Heart right ventricle (tissue), 16 donors: Measurements from ENCODE around the gene PPFIA2. TPM values are rescaled to one million over a fixed set of nuclear protein-coding genes. Genes with fewer than 3 reads are reported as not detected.
A peak's percentile ranks its signal among the peaks of the same experiment; 100 is the strongest.

ENCODE experiments used
- ATAC-seq, 8 donors: fragments of 200-7000 bp; cut with Tn5 transposase; one replicate each; pipeline ENCODE4 v1.9.1; 2020; ENCODE audit warnings: mild to moderate bottlenecking in 8 of 8, moderate library complexity in 8 of 8, moderate number of reproducible peaks in 1 of 8
- DNase-seq, 2 donors: peaks; one replicate each; pipeline ENCODE4 v3.0.0-alpha.2; 2020
- H3K27ac ChIP-seq, 10 donors: fragments of 200-600 bp; sonication (generic) in 2 of 10; one replicate each; pipeline versions ENCODE4 v1.5.0 to v1.8.0; 2020 to 2022; ENCODE audit warnings: mild to moderate bottlenecking in 3 of 10
- H3K27me3 ChIP-seq, 7 donors: fragments of 200-600 bp; one replicate each; pipeline ENCODE4 v1.8.0; 2021 to 2022; ENCODE audit warnings: mild to moderate bottlenecking in 2 of 7
- H3K36me3 ChIP-seq, 9 donors: fragments of 200-600 bp; sonication (generic) in 1 of 9; one replicate each; pipeline versions ENCODE4 v1.5.0 to v1.8.0; 2020 to 2022; ENCODE audit warnings: mild to moderate bottlenecking in 2 of 9
- H3K4me1 ChIP-seq, 9 donors: fragments of 200-600 bp; sonication (generic) in 1 of 9; one replicate each; pipeline versions ENCODE4 v1.5.0 to v1.8.0; 2020 to 2022; ENCODE audit warnings: mild to moderate bottlenecking in 4 of 9
- H3K4me3 ChIP-seq, 10 donors: fragments of 200-600 bp; sonication (generic) in 2 of 10; one replicate each; pipeline versions ENCODE4 v1.5.0 to v1.8.0; 2020 to 2022; ENCODE audit warnings: mild to moderate bottlenecking in 7 of 10, moderate library complexity in 2 of 10
- H3K9me3 ChIP-seq, 11 donors: fragments of 200-600 bp in 10 of 11; sonication (generic) in 2 of 11; one replicate each; pipeline versions ENCODE4 v1.5.0 to v1.8.0; 2013 to 2022; ENCODE audit warnings: mild to moderate bottlenecking in 2 of 11, control low read depth in 1 of 11, moderate library complexity in 1 of 11
- CTCF ChIP-seq, 9 donors: fragments of 200-600 bp; sonication (generic) in 2 of 9; IDR thresholded peaks; one replicate each; pipeline versions ENCODE4 v1.5.0 to v1.8.0; 2021 to 2022; ENCODE audit warnings: antibody characterized with exemption in 9 of 9, mild to moderate bottlenecking in 5 of 9, moderate library complexity in 1 of 9
- WGBS, 2 donors: extraction: QIAGEN DNeasy Blood & Tissue Kit; methylation state at CpG; one replicate each; pipeline ENCODE4 v1.1.7; 2013; ENCODE audit warnings: inconsistent platforms in 1 of 2; 5-methylcytosine and 5-hydroxymethylcytosine counted together
- intact Hi-C, 10 donors: fragments of 100-400 bp; cut with DNase I; formaldehyde crosslinking; loops; one replicate each; pipeline versions ENCODE4 v1.11.1 to v1.14.2; 2022
- polyA plus RNA-seq, 2 donors: library from polyadenylated mRNA; stranded (reverse); fragments of 200-250 nt; gene quantifications; one replicate each; pipeline ENCODE4 v1.2.3, GENCODE V29; 2013
- total RNA-seq, 10 donors: library from RNA; stranded (reverse); fragmentation: NEBNext Ultra II Directional in 3 of 10; extraction: Animal tissue kit (Norgen Biotek cat#: 25700) in 3 of 10; gene quantifications; one replicate each; pipeline versions ENCODE4 v1.2.1 to v1.2.4, GENCODE V29; 2021 to 2023
- donor health status: Arrhythmogenic right ventricular cardiomyopathy.
- donor health status: ischemic (EF 13 %, LVEDD 7.1; RV severe dilation, severe dysfunction).
- donor health status: healthy with polysubstance abuse.
- donor health status: DM: no; HTN: yes; CAD: no.
- donor health status: DM: no; HTN: no; CAD: no.
- donor health status: ischemic (EF 25% LVEDD 6.9; RV normal size, moderate dysfunction).
- donor health status: ischemic (EF 25% LVEDD 5.7; RV mildly dilated, moderate dysfunction).
- donor health status: healthy.
- donor health status: DM: yes; HTN: yes; CAD: no.
- donor health status: Ischemic cardiomyopathy.
- donor health status: ischemic (EF 35%, LVEDD 5.7; RV mildly dilated, moderate dysfunction).
- donor health status: nonischemic (EF 11% LVEDD 7.7; RV severe dilation, severe dysfunction).
- donor health status: DM: yes; HTN: yes; CAD: no.
- donor health status: PGD.
- donor health status: ischemic (EF 29% LVEDD 5.4; RV normal size, mild dysfunction).
- donor health status: nonischemic (EF 23%, LVEDD 6.1; RV moderate dilation, normal function).

The PPFIA2 gene
- total and polyA plus RNA-seq, 12 donors: 0.15 to 1.3 (median 0.52) TPM; not detected in 1

- ATAC-seq (no peak), DNase-seq (no peak)
- Histone ChIP-seq H3K36me3 (no peaks in the 10 kb centered on the region), H3K27me3 (no peaks in the 10 kb centered on the region), H3K4me3 (no peak overlapping the region), H3K9me3 (no peaks in the 10 kb centered on the region), H3K27ac (no peak overlapping the region), H3K4me1 (no peaks in the 10 kb centered on the region)
- intact Hi-C loops: no loop called here
- TF ChIP-seq CTCF (IDR thresholded peaks at IDR 0.05): no peak
- 82 to 87% methylated on average over 4 of the region's 4 CpGs for WGBS, 2 donors
These were observed 497.5 kb downstream of the PPFIA2 start for GRCh38 chr12:81261508-81262207.

- Histone ChIP-seq H3K9me3 (no peaks in the 10 kb centered on the region), H3K27ac (no peak overlapping the region), H3K36me3 (peaks cover 0 to 9% (median 0%) of the 10 kb centered on the region in 9 donors), H3K4me1 (no peaks in the 10 kb centered on the region), H3K27me3 (no peaks in the 10 kb centered on the region), H3K4me3 (no peak overlapping the region)
- ATAC-seq: no peak
- no peak for TF ChIP-seq CTCF (IDR thresholded peaks at IDR 0.05)
- 83 to 84% methylated on average over 4 of the region's 4 CpGs for WGBS, 2 donors
- intact Hi-C loops: loop anchor here in 3 of 10 donors (5.0 to 10.0 kb wide), 3 partner anchors 417 to 787 kb away; no protein-coding TSS in a partner anchor
- DNase-seq: no peak
These were observed 499.8 kb downstream of the PPFIA2 start for GRCh38 chr12:81259360-81259759.

GRCh38 chr12:81257947-81258551 lies 501.1 kb downstream of the PPFIA2 start:
- peak in 7 of 9 donors; percentile 33 to 55 (median 42) for TF ChIP-seq CTCF (IDR thresholded peaks at IDR 0.05)
- no peak overlapping the region for H3K4me3 ChIP-seq
- ATAC-seq (no peak), DNase-seq (no peak)
- WGBS, 2 donors: 64 to 74% methylated on average over 4 of the region's 4 CpGs
- intact Hi-C loops: loop anchor here in 3 of 10 donors (5.0 to 10.0 kb wide), 3 partner anchors 416 to 786 kb away; no protein-coding TSS in a partner anchor
- no peaks in the 10 kb centered on the region for H3K27me3 ChIP-seq
- H3K9me3 ChIP-seq: no peaks in the 10 kb centered on the region
- peaks cover 0 to 17% (median 0%) of the 10 kb centered on the region in 9 donors for H3K36me3 ChIP-seq
- no peak overlapping the region for H3K27ac ChIP-seq
- no peaks in the 10 kb centered on the region for H3K4me1 ChIP-seq

- no peak for TF ChIP-seq CTCF (IDR thresholded peaks at IDR 0.05)
- no peak for DNase-seq
- intact Hi-C loops: loop anchor here in 3 of 10 donors (5.0 to 10.0 kb wide), 3 partner anchors 414 to 784 kb away; no protein-coding TSS in a partner anchor
- H3K27me3 ChIP-seq: no peaks in the 10 kb centered on the region
- no peak overlapping the region for H3K4me3 ChIP-seq
- H3K9me3 ChIP-seq: no peaks in the 10 kb centered on the region
- no peaks in the 10 kb centered on the region for H3K4me1 ChIP-seq
- no peak for ATAC-seq
- WGBS, 2 donors: 94 to 95% methylated on average over 2 of the region's 2 CpGs
- H3K27ac ChIP-seq: no peak overlapping the region
- H3K36me3 ChIP-seq: peaks cover 0 to 17% (median 0%) of the 10 kb centered on the region in 9 donors
These were observed 503.2 kb downstream of the PPFIA2 start for GRCh38 chr12:81255947-81256346.
